MG63 (cell line): Measurements from ENCODE around the gene HOXB8. TPM values are rescaled to one million over a fixed set of nuclear protein-coding genes. Genes with fewer than 3 reads are reported as not detected.

Source experiments
- DNase-seq: peaks from one replicate; pipeline ENCODE4 v3.0.0-alpha.2; 2020
- H3K27me3 ChIP-seq: fragments of 250-450 bp; sonication (Bioruptor Pico); 2 replicates; pipeline ENCODE4 v1.5.1; 2020; ENCODE audit warnings: mild to moderate bottlenecking, moderate library complexity
- H3K36me3 ChIP-seq: fragments of 250-450 bp; sonication (Bioruptor Pico); 2 replicates; pipeline ENCODE4 v1.5.1; 2020; ENCODE audit warnings: mild to moderate bottlenecking, moderate library complexity
- H3K4me3 ChIP-seq: fragments of 250-450 bp; sonication (Bioruptor Pico); 2 replicates; pipeline ENCODE4 v1.5.1; 2020; ENCODE audit warnings: mild to moderate bottlenecking, moderate library complexity
- H3K9me3 ChIP-seq: fragments of 250-450 bp; sonication (Bioruptor Pico); 2 replicates; pipeline ENCODE4 v1.5.1; 2020; ENCODE audit warnings: mild to moderate bottlenecking, moderate library complexity
- total RNA-seq: library from RNA; depleted of rRNA; stranded (reverse); fragments of >200 nt; shearing (Covaris generic); gene quantifications from 2 replicates; pipeline ENCODE4 v1.2.3, GENCODE V29; 2014; ENCODE audit warnings: low replicate concordance

Gene HOXB8
- total RNA-seq, 1 experiment from 2014 or later, result 3.8 TPM

DNA sequence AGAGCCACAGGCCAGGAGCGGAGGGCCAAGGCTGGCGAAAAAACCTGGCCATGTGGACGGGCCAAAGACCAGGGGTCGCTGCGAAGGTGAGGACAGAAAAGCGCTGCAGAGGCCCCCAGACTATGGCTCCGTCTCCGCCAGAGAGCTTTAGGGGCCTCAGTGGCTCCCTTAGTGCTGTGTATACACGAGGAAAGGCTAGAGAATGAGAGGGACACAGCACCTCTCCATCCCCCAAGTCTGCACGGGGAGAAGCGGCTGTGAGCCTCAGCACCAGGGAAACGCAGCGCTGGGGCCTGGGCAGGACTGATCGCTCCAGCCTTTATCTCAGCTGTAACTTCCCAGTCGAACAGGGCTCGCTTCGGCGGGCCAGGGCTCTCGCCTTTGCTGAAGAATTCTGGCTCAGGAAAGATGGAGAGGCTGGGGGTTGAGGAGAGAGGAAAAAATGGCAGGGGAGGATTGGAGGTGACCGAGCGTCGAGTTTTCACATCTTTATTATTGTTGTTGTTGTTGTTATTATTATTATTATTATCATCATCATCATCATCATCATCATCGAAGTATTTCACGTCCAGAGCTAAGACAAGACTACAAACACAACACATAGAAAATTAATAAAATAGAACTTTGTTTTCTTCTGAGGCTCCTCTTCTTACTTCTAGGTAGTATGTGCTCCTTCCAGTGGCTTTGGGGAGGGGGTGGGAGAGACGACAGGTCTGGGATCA, 19.7 kb downstream of the HOXB8 start:
- Histone ChIP-seq H3K27me3 (no peaks in the 10 kb centered on the region), H3K36me3 (peaks cover 49% of the 10 kb centered on the region), H3K4me3 (no peak overlapping the region), H3K9me3 (no peaks in the 10 kb centered on the region)
- no peak for DNase-seq

- no peak for DNase-seq
- H3K27me3 ChIP-seq, result no peaks in the 10 kb centered on the region
- H3K9me3 ChIP-seq, result no peaks in the 10 kb centered on the region
- no peak overlapping the region for H3K4me3 ChIP-seq
- H3K36me3 ChIP-seq, result peaks cover 49% of the 10 kb centered on the region
Observed at GRCh38 chr17:48594538-48595277, 20.4 kb downstream of the HOXB8 start.

- no peaks in the 10 kb centered on the region for H3K27me3 ChIP-seq
- peaks cover 49% of the 10 kb centered on the region for H3K36me3 ChIP-seq
- H3K4me3 ChIP-seq, result peak overlapping the region; percentile 28; the same call in 1 of the 2 replicates
- peak; percentile 88 for DNase-seq
- H3K9me3 ChIP-seq, result no peaks in the 10 kb centered on the region
Observed at GRCh38 chr17:48593840-48594537, 21.1 kb downstream of the HOXB8 start.

DNA sequence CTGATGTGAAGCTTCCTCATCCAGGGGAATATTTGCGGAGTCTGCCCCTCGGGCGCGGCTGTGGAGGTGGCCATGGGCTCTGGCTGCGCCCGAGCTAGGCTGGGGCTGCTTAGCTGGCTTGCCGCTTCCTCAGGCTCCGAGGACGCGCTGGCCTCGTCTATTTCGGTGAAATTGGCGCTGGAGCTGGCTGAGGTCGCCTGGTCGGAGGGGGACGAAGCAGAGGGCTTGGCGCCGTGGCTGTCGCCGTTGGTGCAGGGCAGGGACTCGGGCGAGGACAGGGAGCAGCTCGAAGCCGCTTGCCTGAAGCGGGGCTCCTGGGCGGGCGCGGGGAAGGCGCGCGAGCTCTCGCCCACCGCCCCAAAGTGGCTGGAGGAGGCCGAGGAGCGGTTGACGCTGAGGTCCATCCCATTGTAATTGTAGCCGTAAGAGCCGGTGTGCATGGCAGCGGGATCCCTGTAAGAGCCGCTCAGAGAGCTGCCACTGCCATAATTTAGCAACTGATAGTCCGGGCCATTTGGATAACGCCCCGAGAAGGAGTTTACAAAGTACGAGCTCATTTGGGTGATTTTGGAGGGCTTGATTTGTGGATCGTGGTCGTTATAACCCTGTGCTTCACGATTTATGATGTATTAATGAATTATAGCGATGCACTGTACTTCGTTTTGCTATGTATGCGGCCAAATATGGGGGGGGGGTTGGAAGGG, 21.8 kb downstream of the HOXB8 start, which contains the start of gene HOXB5:
Gene HOXB5, minus strand, starts transcription at position 654 of the 704 bp plus-strand sequence. Its CDS starts 97 bp downstream, at position 557.
- H3K9me3 ChIP-seq, result no peaks in the 10 kb centered on the region
- H3K36me3 ChIP-seq, result peaks cover 49% of the 10 kb centered on the region
- DNase-seq, result no peak
- peak within 1 kb of the TSS; percentile 28; the same call in 1 of the 2 replicates for H3K4me3 ChIP-seq
- H3K27me3 ChIP-seq, result no peaks in the 10 kb centered on the region

- H3K27me3 ChIP-seq, result no peaks in the 10 kb centered on the region
- no peak for DNase-seq
- H3K4me3 ChIP-seq, result no peak overlapping the region
- no peaks in the 10 kb centered on the region for H3K9me3 ChIP-seq
- H3K36me3 ChIP-seq, result peaks cover 49% of the 10 kb centered on the region
Observed at GRCh38 chr17:48592577-48592976, 22.5 kb downstream of the HOXB8 start.

- no peak for DNase-seq
- Histone ChIP-seq H3K4me3 (no peak overlapping the region), H3K9me3 (no peaks in the 10 kb centered on the region), H3K36me3 (peaks cover 48% of the 10 kb centered on the region), H3K27me3 (no peaks in the 10 kb centered on the region)
Observed at GRCh38 chr17:48592057-48592514, 23.0 kb downstream of the HOXB8 start.

DNA sequence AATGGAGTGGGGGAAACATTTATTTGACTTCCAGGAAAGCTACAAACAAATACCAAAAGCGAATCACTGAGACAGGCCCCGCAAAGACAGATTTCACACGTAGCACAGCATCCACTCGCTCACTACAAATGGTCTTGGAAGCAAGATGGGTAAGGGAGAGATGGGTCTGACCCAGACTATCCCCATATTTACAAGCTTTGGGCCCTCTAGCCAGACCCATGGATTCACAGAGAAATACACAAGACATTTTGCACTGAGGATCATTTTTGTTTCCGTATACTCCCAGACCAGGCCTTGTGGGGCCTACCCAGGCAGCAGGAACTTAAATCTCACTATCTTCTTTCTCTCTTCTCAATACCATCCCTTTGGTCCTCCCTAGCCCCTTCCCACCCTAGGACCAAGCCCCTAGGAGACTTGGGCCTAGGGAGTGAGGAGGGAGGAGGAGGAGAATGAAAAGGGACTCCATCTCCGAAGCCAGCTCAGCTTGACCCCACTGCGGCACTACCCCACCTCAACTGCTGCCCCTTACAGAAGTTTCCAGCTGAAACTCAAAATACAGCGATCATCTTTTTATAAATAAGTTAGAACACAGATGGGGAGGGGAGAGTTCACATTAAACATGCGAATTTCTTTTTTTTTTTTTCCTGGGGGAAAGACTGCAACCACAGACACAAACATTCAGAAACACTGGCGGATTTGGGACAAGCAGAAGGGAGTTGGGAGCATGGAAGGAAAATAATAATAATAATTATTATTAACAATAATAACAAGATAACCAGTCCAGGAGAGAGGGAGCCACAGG, 23.6 kb downstream of the HOXB8 start:
- Histone ChIP-seq H3K27me3 (no peaks in the 10 kb centered on the region), H3K36me3 (peaks cover 43% of the 10 kb centered on the region), H3K9me3 (no peaks in the 10 kb centered on the region), H3K4me3 (no peak overlapping the region)
- no peak for DNase-seq

- Histone ChIP-seq H3K9me3 (no peaks in the 10 kb centered on the region), H3K27me3 (no peaks in the 10 kb centered on the region), H3K4me3 (no peak overlapping the region), H3K36me3 (peaks cover 35% of the 10 kb centered on the region)
- no peak for DNase-seq
Observed at GRCh38 chr17:48590607-48591161, 24.4 kb downstream of the HOXB8 start.

DNA sequence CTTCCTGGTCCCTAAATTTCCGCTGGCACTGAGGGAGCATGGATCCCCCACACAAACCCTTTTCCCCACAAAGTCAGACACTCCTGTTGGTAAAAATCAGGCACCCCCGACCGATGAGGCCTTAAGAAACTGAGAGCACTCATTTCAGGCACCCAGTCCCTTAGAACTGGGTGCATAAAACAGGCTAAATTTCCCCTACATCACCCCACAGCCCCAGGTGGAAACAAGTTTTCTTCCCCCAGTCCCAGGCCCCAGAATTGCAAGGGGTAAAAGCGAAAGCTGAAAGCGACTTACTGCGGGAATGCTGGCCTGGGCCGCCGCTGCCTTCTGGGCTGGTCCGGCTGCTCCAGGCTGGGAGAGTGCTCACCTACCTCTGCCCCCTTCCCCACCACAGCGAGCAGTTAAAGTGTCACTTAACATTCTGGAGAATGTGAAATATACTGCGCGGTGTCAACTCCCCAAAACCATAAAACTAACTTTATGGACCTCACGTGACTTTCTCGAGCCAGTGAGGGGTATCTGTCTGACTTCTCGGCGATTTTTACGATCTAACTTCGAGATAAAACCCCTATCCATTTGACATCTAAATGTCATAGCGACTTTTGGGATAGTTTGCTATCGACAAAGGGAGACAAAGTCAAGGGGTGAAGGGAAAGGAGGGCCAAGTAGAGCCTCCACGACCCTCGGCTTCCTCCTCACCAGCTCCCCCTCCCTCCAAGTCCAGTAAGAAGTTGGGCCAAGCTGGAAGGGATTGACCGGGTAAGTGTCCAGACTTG, 25.1 kb downstream of the HOXB8 start, which contains the start of gene HOXB3:
Gene HOXB3, minus strand, starts transcription at position 411 of the 776 bp plus-strand sequence. CDS start 37,767 bp downstream, outside the sequence.
- Histone ChIP-seq H3K36me3 (peaks cover 29% of the 10 kb centered on the region), H3K27me3 (no peaks in the 10 kb centered on the region), H3K9me3 (no peaks in the 10 kb centered on the region), H3K4me3 (no peak within 1 kb of the TSS)
- no peak for DNase-seq

GRCh38 chr17:48589060-48589830, 25.8 kb downstream of the HOXB8 start:
- no peak for DNase-seq
- Histone ChIP-seq H3K36me3 (peaks cover 22% of the 10 kb centered on the region), H3K9me3 (no peaks in the 10 kb centered on the region), H3K27me3 (no peaks in the 10 kb centered on the region), H3K4me3 (no peak overlapping the region)

DNA sequence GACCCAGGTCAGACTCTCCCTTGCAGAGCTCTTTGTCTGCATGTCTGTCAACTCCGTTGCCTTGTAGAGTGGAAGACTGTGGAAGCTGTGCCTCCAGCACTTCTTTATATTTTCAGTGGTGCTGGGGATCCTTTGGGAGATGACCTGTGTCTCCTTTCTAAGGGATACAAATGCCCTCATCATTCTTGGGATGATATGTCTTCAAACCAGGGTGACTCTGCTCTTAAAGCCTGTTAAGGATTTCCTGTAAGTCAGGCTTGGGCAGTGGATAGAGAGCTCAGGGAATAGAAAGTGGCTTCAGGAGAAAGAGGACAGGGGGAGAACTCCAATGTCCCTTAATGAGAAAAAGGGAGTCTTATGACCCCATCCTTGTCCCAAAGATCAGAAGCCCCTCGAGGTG, 26.6 kb downstream of the HOXB8 start:
- Histone ChIP-seq H3K9me3 (no peaks in the 10 kb centered on the region), H3K27me3 (no peaks in the 10 kb centered on the region), H3K36me3 (peaks cover 20% of the 10 kb centered on the region), H3K4me3 (no peak overlapping the region)
- no peak for DNase-seq

GRCh38 chr17:48588074-48588415, 27.0 kb downstream of the HOXB8 start:
- no peak for DNase-seq
- H3K27me3 ChIP-seq, result no peaks in the 10 kb centered on the region
- no peak overlapping the region for H3K4me3 ChIP-seq
- peaks cover 17% of the 10 kb centered on the region for H3K36me3 ChIP-seq
- H3K9me3 ChIP-seq, result no peaks in the 10 kb centered on the region

- no peaks in the 10 kb centered on the region for H3K27me3 ChIP-seq
- H3K4me3 ChIP-seq, result no peak overlapping the region
- H3K9me3 ChIP-seq, result no peaks in the 10 kb centered on the region
- H3K36me3 ChIP-seq, result peaks cover 13% of the 10 kb centered on the region
- DNase-seq, result no peak
Observed at GRCh38 chr17:48587276-48588073, 27.6 kb downstream of the HOXB8 start.
